ENCODE results near the gene OR6C76. TPM values are rescaled to one million over a fixed set of nuclear protein-coding genes. Genes with fewer than 3 reads are reported as not detected.
"Not testable (repeated sequence)": the region's sequence is repeated elsewhere in the genome, so short reads cannot be mapped to it uniquely, and the experiment has no call there.

Gene OR6C76
- total and polyA plus RNA-seq, 2 experiments from 2014 or later = not detected

GRCh38 chr12:55414396-55414823 lies 11.6 kb upstream of the OR6C76 start:
- DNase-seq (ENCODE audit: low spot score) = not testable (repeated sequence)
- WGBS (ENCODE audit: low lambda C conversion rate, missing lambda C conversion rate) = 48% methylated on average over 11 of the region's 11 CpGs
- H3K4me2 ChIP-seq = peak overlapping the region; percentile 71

GRCh38 chr12:55414889-55415288 lies 11.2 kb upstream of the OR6C76 start:
- H3K4me1 ChIP-seq (ENCODE audit: insufficient read depth); H3K79me2 ChIP-seq; H3K4me3 ChIP-seq; H3K36me3 ChIP-seq (replicated peaks; ENCODE audit: insufficient read depth, low read depth); H4K20me1 ChIP-seq (ENCODE audit: insufficient read depth, poor library complexity, severe bottlenecking); H3K27me3 ChIP-seq; DNase-seq (ENCODE audit: low spot score); H3K27ac ChIP-seq; H3K9me2 ChIP-seq (replicated peaks; ENCODE audit: insufficient read depth); H3K9me3 ChIP-seq (ENCODE audit: low read depth): not testable (repeated sequence)
- no CpG with 5 or more reads among the region's 34 CpGs for WGBS (ENCODE audit: low lambda C conversion rate, missing lambda C conversion rate)
- H3K4me2 ChIP-seq = peak overlapping the region; percentile 71
- peak overlapping the region; percentile 71 for H2AFZ ChIP-seq

More at GRCh38 chr12:55414396-55414823, 11.6 kb upstream of the OR6C76 start:
- not testable (repeated sequence) for H3K4me1 ChIP-seq (ENCODE audit: insufficient read depth); H3K4me3 ChIP-seq; H3K27ac ChIP-seq; H3K9me3 ChIP-seq (ENCODE audit: low read depth); H3K9me2 ChIP-seq (replicated peaks; ENCODE audit: insufficient read depth); H4K20me1 ChIP-seq (ENCODE audit: insufficient read depth, poor library complexity, severe bottlenecking); H3K36me3 ChIP-seq (replicated peaks; ENCODE audit: insufficient read depth, low read depth); H3K27me3 ChIP-seq; H3K79me2 ChIP-seq
- H2AFZ ChIP-seq = peak overlapping the region; percentile 45

DNA sequence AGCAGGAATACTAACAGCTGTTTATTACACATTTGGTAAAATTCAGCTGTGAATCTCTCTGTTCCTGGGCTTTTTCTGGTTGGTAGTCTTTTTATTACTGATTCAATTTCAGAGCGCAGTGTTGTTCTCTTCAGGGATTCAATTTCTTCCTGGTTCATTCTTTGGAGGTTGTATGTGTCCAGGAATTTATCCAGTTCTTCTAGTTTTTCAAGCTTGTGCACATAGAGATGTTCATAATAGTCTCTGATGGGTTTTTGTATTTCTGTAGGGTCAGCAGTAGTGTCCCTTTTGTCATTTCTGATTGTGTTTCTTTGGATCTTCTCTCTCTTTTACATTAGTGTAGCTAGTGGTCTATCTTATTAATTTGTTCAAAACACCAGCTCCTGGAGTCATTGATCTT lies 9.1 kb upstream of the OR6C76 start:
- H3K4me3 ChIP-seq = no peak overlapping the region
- H3K36me3 ChIP-seq (replicated peaks; ENCODE audit: insufficient read depth, low read depth) = no peaks in the 10 kb centered on the region
- no peak overlapping the region for H3K4me2 ChIP-seq
- H3K9me3 ChIP-seq (ENCODE audit: low read depth) = no peaks in the 10 kb centered on the region
- 96% methylated on average over 1 of the region's 1 CpG for WGBS (ENCODE audit: low lambda C conversion rate, missing lambda C conversion rate)
- no peaks in the 10 kb centered on the region for H3K4me1 ChIP-seq (ENCODE audit: insufficient read depth)
- H3K9me2 ChIP-seq (replicated peaks; ENCODE audit: insufficient read depth) = no peaks in the 10 kb centered on the region
- no peak overlapping the region for H2AFZ ChIP-seq
- H3K79me2 ChIP-seq = no peaks in the 10 kb centered on the region
- H3K27me3 ChIP-seq = no peaks in the 10 kb centered on the region
- H3K27ac ChIP-seq = no peak overlapping the region
- H4K20me1 ChIP-seq (ENCODE audit: insufficient read depth, poor library complexity, severe bottlenecking) = no peaks in the 10 kb centered on the region
- TF ChIP-seq EZH2phosphoT487 (IDR thresholded peaks at IDR 0.05; ENCODE audit: low read depth, severe bottlenecking, unreplicated experiment) = no peak
- no peak for TF ChIP-seq CTCF (IDR thresholded peaks at IDR 0.05; ENCODE audit: poor library complexity)
- no peak for TF ChIP-seq EZH2 (IDR thresholded peaks at IDR 0.05; ENCODE audit: borderline replicate concordance)
- DNase-seq (ENCODE audit: low spot score) = no peak

- H3K4me3 ChIP-seq = no peak overlapping the region
- H2AFZ ChIP-seq = no peak overlapping the region
- H3K4me2 ChIP-seq = no peak overlapping the region
- no peaks in the 10 kb centered on the region for H3K9me2 ChIP-seq (replicated peaks; ENCODE audit: insufficient read depth)
- H3K27ac ChIP-seq = no peak overlapping the region
- no peaks in the 10 kb centered on the region for H3K9me3 ChIP-seq (ENCODE audit: low read depth)
- no peaks in the 10 kb centered on the region for H3K4me1 ChIP-seq (ENCODE audit: insufficient read depth)
- TF ChIP-seq EZH2phosphoT487 (IDR thresholded peaks at IDR 0.05; ENCODE audit: low read depth, severe bottlenecking, unreplicated experiment) (no peak), CTCF (IDR thresholded peaks at IDR 0.05; ENCODE audit: poor library complexity) (no peak), EZH2 (IDR thresholded peaks at IDR 0.05; ENCODE audit: borderline replicate concordance) (no peak)
- H3K27me3 ChIP-seq = no peaks in the 10 kb centered on the region
- no peaks in the 10 kb centered on the region for H3K79me2 ChIP-seq
- WGBS (ENCODE audit: low lambda C conversion rate, missing lambda C conversion rate) = 87% methylated on average over 2 of the region's 2 CpGs
- no peaks in the 10 kb centered on the region for H3K36me3 ChIP-seq (replicated peaks; ENCODE audit: insufficient read depth, low read depth)
- no peak for DNase-seq (ENCODE audit: low spot score)
- H4K20me1 ChIP-seq (ENCODE audit: insufficient read depth, poor library complexity, severe bottlenecking) = no peaks in the 10 kb centered on the region
These were observed 5.6 kb upstream of the OR6C76 start for GRCh38 chr12:55420307-55420962.
